Right lobe of liver (tissue), 4 donors: ENCODE data around the gene ELMO1.

ENCODE experiments used
- CTCF ChIP-seq, 4 donors: fragments of 200-600 bp in 3 of 4; fragments of 450-650 bp in 1 of 4; IDR thresholded peaks; one replicate each; pipeline versions ENCODE4 v1.5.1 to v1.8.0; 2016 to 2022; ENCODE audit warnings: antibody characterized with exemption in 4 of 4, mild to moderate bottlenecking in 2 of 4
- POLR2A ChIP-seq: fragments of 450-650 bp; IDR thresholded peaks from one replicate; pipeline ENCODE4 v1.6.1; 2017; ENCODE audit warnings: antibody characterized with exemption, mild to moderate bottlenecking
- donor health status: DM: no; HTN: no; CAD: no.
- donor health status: DM: no; HTN: no; CAD: no.
- donor health status: DM: no; HTN: yes; CAD: no.

DNA sequence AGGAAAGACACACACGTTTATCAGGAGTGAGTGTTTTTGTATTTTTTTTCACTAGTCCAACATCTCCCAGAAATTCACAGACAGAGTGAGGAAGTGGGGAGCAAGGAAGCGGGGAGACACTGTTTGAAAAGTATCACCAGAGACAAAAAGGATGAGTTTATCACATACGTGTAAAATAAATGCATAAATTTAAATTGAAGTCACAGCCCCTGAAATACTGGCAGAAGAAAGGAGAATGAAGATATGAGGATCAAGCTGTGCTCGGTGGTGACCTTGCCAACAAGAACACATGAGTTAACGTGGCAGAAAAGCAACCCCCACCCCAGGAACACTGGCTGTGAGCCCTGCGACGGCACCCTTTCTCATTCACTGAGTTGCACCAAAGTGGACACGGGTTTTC is 407.2 kb downstream of the ELMO1 start:
- TF ChIP-seq POLR2A (no peak), CTCF (IDR thresholded peaks at IDR 0.05) (no peak)
